Stimulated activated CD4-positive, alpha-beta T cell treated with anti-CD3 and anti-CD28 coated beads, Interleukin-1b, Interleukin-23, amount 100 ng/mL, for 1 hour (primary cell): ENCODE data around the gene NAGK.

Experiments
- DNase-seq, 2 donors: peaks; one replicate each; pipeline ENCODE4 v3.0.0-alpha.2; 2020; ENCODE audit warnings: low read depth in 2 of 2

The NAGK gene

DNA sequence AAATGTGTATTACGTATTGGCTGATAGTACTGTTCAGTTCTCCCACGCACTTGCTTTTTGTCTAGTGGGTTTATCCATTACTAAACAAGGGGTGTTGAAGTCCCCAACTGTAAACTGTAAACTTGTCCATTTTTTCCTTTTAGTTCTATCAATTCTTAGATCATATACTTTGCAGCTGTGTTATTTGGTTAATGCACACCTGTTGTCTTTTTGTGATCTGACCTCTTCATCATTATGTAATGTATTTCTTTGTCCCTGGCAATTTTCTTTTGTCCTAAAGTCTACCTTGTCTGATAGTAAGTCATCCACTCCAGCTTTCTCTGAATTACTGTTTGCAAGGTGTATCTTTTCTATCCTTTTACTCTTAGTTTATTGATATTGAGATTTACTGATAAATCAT is 39.6 kb downstream of the NAGK start:
- DNase-seq, result no peak

DNA sequence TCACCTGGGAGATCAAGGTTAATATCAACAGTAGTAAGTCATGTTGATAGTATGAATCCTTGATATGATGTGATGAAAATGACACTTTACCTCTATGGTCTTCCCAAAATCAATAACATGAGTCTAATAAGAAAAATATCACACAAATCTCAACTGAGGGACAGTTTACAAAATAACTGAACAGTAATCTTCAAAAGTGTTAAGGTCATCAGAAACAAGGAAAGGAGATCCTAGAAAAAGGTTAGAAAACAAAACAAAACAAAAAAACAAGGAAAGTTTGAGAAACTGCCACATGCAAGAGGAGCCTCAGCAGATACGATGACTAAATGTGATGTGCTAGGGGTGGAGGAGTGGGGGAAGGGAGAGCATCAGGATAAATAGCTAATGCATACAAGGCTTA is 45.4 kb downstream of the NAGK start:
- DNase-seq, result no peak

GRCh38 chr2:71117063-71117462 is 48.6 kb downstream of the NAGK start:
- no peak for DNase-seq

GRCh38 chr2:71120195-71120594 is 51.7 kb downstream of the NAGK start:
- DNase-seq, result no peak

DNA sequence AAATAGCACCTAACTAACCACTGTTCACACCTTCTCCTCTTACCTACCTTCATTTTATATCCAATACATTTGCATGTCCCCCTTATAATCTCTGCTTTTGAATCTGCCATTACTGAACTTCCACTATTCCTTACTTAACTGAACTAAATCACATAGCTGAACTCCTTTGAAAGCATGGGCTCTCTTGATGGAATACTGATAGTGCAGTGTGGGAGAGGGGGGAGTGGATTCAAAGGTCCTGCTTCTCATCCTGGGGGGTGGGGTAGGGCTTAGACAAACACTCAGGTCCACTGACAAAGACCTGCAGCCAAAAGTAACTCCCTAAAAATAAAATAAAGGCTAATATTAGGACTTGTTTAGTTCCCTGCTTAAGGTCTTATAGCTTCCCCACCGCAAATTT is 53.0 kb downstream of the NAGK start:
- no peak for DNase-seq

- no peak for DNase-seq
These were observed 54.2 kb downstream of the NAGK start for GRCh38 chr2:71122387-71123298.

DNA sequence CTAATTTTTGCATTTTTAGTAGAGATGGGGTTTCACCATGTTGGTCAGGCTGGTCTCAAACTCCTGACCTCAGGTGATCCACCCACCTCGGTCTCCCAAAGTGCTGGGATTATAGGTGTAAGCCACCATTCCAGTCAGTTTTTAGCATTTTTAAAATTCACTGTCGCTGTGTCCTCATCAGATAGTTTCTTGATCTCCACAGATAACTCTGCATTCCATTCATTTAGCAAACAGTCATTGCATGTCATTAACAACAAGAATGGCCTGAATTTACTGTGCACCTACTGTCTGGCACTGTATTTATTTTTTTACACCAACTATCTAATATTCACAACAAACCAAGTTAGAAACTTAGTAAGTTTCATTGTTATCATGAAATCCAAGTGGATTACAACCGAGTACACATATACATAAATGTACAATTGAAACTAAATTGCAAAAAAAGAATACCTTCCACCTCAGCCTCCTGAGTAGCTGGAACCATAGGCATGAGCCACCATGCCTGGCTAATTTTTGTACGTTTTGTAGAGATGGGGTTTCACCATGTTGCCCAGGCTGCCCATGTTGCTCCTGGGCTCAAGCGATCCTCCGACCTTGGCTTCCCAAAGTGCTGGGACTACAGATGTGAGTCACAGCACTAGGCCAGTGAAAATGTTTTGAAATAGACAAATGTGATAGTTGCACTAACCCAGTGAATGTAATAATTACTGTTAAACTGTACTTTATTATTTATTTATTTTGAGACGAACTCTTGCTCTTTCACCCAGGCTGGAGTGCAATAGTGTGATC is 57.3 kb downstream of the NAGK start:
- no peak for DNase-seq

GRCh38 chr2:71126957-71127356 is 58.5 kb downstream of the NAGK start:
- no peak for DNase-seq
